Frontal cortex (tissue), 4 donors: ENCODE measurements around the gene CFHR4. TPM values are rescaled to one million over a fixed set of nuclear protein-coding genes. Genes with fewer than 3 reads are reported as not detected.
"Not testable (repeated sequence)": the region's sequence is repeated elsewhere in the genome, so short reads cannot be mapped to it uniquely, and the experiment has no call there.

Source experiments
- DNase-seq, 2 donors: peaks; one replicate each; pipeline ENCODE4 v3.0.0; 2012; ENCODE audit warnings: low spot score in 2 of 2
- FAIRE-seq: peaks from 2 replicates; lab custom pipeline; 2012; peaks lifted over from hg19 to GRCh38; lab: Jason Lieb, UNC
- total RNA-seq: library from RNA; depleted of rRNA; stranded (reverse); fragments of >200 nt; gene quantifications from one replicate; pipeline ENCODE4 v1.2.3, GENCODE V29; 2014
- donor health status: control.
- donor health status: control.
- donor health status: control.

CFHR4 gene
- total RNA-seq, result 0.41 TPM

GRCh38 chr1:196887515-196888239, at the start of gene CFHR4:
Gene CFHR4 (plus strand): TSS chr1:196888052. CDS start chr1:196888151, 99 bp downstream.
- DNase-seq (no peak), FAIRE-seq (peak; percentile 8)

DNA sequence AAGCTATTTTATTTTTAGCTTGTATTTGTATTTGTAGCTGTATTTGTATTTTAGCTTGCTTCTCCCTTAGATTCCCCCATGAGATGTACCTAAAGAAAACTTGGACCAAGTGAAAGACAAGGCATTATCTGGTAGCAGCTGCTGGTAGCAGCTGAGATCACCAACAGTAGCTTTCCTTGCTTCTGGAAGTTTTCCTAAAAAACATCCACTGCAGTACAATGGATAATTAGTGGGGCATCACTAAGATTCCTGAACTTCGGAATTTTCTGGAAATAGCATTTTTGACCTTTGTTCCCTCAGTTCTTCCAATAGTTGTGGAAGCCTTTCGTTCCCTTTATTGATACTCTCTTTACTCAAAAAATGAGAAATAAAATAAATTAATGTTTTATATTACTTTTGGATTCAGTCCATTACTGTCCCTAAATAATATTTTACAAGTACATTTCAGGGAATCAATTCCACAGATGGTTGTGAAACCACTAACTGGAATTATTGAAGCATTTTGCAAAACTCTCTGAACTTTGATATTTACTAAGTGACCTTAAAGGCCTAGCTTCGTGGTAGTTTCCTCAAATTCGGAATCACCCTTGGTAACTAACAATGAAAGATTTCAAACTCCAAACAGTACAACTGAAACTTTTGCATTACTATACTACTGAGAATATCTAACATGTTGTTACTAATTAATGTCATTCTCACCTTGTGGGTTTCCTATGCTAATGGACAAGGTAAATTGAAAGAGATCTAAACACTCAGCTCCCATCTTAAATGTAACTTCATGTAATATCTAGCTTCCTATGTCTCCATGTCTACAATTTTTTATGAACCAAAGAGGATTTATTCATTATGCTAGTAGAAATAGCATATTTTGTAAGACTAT, 38.0 kb upstream of the CFHR4 start:
- not testable (repeated sequence) for FAIRE-seq

GRCh38 chr1:196856053-196856452, 31.8 kb upstream of the CFHR4 start:
- no peak for DNase-seq
- no peak for FAIRE-seq

More for the DNA sequence above, 38.0 kb upstream of the CFHR4 start:
- DNase-seq, result not testable (repeated sequence)

GRCh38 chr1:196857188-196857587, 30.7 kb upstream of the CFHR4 start:
- FAIRE-seq (no peak), DNase-seq (no peak)

DNA sequence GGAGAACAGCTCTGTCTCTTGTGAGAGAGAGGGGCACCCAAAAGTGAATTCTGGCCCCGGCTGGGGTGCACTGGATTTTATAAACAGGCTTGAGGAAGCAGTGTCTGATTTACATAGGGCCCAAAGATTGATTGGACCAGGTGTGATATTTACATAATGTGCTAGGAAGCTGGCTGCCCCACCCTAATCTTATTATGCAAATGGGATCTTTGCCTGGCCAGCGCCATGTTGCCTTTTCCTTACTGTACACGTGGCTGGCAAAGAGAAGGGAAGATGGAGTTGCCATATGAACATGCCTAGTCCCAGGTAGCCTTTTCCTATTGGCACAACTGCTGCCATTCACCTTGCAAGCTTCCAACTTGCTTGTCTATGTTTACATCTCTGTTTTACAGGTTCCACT, 29.0 kb upstream of the CFHR4 start:
- FAIRE-seq, result no peak
- no peak for DNase-seq

DNA sequence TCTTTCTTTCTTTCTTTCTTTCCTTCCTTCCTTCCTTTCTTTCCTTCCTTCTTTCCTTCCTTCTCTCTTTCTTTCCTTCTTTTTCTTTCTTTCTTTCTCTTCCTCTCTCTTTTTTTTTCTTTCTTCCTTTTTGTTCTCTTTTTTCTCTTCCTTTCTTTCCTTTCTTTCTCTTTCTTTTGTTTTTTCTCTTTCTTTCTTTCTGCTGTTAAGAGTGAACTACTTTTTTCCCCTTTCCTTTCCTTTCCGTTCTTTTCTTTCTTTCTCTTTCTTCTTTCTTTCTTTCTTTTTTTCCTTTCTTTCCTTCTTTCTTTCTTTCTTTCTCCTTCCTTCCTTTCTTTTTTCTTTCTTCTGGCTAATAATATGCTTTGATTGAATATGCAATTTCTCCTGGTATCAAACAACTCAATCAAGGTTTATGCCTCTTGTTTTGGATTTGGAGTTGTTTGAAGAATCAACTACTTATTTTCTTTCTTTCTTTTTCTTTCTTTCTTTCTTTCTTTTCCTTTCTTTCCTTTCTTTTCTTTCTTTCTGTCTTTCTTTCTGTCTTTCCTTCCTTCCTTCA, 27.4 kb upstream of the CFHR4 start:
- DNase-seq (no peak), FAIRE-seq (no peak)

DNA sequence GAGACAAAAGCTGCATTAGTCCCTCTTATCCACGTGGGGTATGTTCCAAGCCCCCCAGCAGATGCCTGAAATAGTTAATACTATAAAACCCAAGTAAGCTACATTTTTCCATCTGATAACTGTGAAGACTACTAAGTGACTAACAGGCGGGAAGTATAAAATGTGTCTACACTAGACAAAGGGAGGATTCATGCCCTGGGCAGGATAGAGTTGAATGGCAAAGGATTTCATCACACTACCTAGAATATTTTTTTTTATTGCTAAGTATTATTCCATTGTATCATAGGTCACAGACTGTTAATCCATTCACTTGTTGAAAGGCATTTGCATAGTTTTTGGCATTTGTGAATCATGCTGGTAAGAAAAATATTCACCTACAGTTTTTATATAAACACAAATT, 26.4 kb upstream of the CFHR4 start:
- no peak for FAIRE-seq

GRCh38 chr1:196866974-196867373, 20.9 kb upstream of the CFHR4 start:
- no peak for FAIRE-seq
- DNase-seq, result no peak

More for the DNA sequence above, 26.4 kb upstream of the CFHR4 start:
- no peak for DNase-seq

DNA sequence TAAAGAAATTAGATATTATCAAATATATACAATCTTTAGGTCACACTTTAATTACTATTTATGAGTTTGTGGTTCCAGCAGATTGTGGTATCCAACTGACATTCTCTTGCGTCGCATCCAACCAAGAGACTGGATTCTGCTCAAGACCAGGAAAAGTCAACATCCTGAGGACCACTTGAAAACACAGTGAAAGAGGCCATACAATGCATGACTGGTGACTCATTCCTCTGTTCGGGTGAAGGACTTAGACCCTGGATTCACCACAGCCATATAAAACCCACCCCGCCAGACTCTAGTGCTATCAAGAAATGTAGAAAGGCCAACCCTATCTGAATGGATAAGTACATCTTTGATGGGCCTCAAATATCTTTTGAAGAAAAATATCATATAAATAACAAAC, 14.5 kb upstream of the CFHR4 start:
- FAIRE-seq, result no peak

DNA sequence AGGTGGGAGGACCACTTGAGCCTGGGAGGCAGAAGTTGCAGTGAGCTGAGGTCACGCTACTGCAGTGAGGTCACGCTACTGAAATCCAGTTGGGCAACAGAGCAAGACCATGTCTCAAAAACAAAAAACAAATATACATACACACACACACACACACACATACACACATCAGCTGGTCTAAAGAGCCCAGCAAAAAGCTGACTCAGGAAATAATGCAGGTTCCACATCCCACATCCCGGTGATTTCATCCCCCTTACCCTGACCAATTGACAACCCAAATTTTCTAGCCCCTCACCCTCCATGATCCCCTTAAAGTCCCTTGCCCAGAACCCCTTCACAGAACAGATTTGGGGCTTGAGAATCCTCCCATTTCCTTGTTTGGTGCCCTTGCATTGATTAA, 11.9 kb upstream of the CFHR4 start:
- FAIRE-seq (no peak), DNase-seq (no peak)

More for the DNA sequence above, 14.5 kb upstream of the CFHR4 start:
- no peak for DNase-seq

DNA sequence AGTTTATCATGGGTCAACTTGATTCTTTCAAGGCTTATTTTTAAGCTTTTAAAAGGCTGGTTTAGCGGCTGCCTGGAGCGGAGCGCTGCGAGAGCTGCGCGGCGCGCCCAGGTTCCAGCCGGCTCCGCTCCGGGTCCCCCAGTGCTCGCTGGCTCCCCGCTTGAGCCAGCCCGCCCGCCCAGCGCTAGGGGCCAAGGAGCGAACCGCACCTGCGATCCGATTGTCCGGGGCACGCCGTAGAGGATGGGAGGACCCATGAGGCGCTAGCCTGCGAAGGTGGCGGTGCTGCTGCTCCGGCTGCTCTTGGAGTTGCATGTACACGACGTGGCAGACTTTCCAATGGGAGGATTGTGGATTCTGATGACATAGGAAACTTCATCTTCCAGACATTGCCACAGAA, 9.9 kb upstream of the CFHR4 start:
- DNase-seq, result peak in 1 of 2 donors; percentile 7
- FAIRE-seq, result no peak

- not testable (repeated sequence) for FAIRE-seq
Observed at GRCh38 chr1:196886560-196886959, 1.3 kb upstream of the CFHR4 start.

DNA sequence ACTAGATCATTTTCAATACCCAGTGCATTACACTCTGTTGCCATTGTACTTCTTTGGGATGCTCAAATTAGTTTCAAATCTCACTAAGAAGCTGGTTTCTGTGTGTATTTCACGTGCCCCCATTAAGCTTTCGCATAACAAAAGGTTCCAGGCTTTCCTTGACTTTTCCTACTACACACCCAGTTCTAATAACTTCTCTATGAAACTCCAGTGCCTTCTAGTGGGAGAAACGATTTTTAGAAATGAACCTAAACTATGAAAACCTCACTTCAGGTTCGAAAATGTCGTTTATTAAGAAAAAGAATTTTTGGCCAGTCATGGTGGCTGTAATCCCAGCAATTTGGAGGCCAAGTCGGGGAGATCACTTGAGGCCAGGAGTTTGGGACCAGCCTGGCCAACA, 2.8 kb downstream of the CFHR4 start:
- DNase-seq (no peak), FAIRE-seq (no peak)

More at GRCh38 chr1:196886560-196886959, 1.3 kb upstream of the CFHR4 start:
- DNase-seq, result not testable (repeated sequence)

DNA sequence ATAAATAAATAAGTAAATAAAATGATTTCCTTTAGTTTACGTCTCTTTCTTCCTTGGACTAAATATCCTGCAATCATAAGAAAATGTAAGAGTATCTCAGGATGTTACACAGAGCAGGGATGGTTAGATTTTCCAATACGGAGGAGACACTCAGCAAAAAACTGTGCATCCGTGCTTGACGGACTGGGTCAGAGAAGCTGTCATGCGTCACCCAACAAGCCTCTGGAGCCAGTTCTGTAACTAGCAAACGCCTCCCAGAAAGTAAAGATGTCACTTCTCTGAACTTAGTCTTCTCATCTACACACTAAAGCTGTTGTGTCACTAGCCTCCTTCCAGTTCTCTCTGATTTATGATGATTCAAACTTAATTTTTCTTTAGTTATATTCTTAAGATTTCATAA, 3.4 kb downstream of the CFHR4 start:
- no peak for DNase-seq

DNA sequence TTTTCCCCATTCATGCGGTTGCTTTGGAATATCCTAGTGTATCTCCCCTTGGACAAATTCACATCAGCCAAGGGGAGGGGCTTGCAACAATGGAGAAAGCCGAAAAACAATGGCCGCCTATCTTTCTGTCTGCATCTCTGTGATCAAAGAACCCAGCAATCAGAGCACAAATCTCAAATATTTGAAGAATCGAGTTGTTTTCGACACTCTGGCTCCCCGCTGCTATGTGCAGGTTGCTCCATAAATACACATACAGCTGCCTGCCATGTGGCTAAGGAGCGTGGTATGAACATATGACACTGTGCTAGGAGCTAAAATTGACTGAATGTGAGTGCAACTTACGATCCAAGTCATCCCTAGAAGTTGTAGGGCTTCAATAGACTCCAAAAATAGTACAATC, 8.5 kb downstream of the CFHR4 start:
- no peak for DNase-seq
- no peak for FAIRE-seq

More for the DNA sequence above, 3.4 kb downstream of the CFHR4 start:
- FAIRE-seq, result no peak

DNA sequence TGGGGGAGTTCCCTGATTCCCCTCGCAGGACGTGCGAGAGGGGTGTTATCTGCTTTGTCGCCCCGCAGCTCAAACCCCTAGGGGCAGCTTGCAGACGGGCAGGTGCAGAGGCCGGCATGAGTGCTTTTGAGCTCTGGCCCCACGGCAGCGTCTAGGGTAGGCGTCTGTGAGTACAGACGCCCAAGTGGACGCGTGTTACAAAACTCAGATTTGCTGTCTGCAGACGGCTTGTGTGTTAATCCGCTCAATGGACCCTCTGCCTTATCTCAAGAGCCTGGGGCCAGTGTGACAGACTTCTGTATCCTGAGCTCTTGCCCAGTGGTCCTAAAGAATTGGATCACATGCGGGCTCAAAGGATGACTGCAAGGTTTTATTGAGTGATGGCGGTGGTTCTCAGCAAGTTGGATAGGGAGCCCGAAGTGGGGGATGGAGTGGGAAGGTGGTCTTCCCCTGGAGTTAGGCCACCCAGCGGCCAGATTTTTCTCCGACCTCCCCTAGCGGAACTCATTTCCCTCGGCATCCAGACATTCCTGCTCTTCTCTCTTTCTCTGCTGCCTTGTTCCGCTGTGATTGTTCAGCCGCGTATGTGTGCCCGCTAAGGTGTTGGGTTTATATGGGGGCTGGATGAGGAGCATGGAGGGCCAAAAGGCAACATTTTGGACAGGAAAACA, 9.4 kb downstream of the CFHR4 start:
- no peak for DNase-seq

DNA sequence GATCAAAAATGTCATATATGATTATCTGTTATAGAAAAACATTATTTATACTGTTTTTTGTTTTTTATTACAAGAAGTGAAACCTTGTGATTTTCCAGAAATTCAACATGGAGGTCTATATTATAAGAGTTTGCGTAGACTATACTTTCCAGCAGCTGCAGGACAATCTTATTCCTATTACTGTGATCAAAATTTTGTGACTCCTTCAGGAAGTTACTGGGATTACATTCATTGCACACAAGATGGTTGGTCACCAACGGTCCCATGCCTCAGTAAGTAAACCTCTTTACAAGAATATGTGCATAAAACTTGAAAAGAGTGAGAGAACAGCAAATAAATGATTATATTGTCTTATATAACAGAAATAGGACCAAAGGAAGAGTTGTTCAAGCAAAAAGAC, 14.5 kb downstream of the CFHR4 start:
- DNase-seq, result no peak
- FAIRE-seq, result no peak

More for the DNA sequence above, 9.4 kb downstream of the CFHR4 start:
- no peak for FAIRE-seq

DNA sequence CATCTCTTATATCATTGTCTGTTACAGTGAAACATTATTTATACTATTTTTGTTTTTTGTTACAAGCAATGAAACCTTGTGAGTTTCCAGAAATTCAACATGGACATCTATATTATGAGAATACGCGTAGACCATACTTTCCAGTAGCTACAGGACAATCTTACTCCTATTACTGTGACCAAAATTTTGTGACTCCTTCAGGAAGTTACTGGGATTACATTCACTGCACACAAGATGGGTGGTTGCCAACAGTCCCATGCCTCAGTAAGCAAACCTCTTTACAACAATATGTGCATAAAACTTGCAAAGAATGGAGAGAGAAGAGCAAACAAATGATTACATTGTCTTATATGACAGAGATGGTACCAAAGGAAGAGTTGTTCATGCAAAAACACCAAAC, 22.4 kb downstream of the CFHR4 start:
- FAIRE-seq (no peak), DNase-seq (no peak)

- DNase-seq, result not testable (repeated sequence)
Observed at GRCh38 chr1:196912283-196912682, 24.4 kb downstream of the CFHR4 start.

GRCh38 chr1:196926839-196927238, 39.0 kb downstream of the CFHR4 start:
- not testable (repeated sequence) for FAIRE-seq, DNase-seq

More at GRCh38 chr1:196912283-196912682, 24.4 kb downstream of the CFHR4 start:
- not testable (repeated sequence) for FAIRE-seq
